ENCODE measurements around the gene MTRF1. TPM values are rescaled to one million over a fixed set of nuclear protein-coding genes. Genes with fewer than 3 reads are reported as not detected.

Gene MTRF1
- total and polyA plus RNA-seq, 12 donors, result 6.6 to 18.7 (median 10.3) TPM

GRCh38 chr13:41291246-41291645 lies 27.9 kb upstream of the MTRF1 start:
- no peak for ATAC-seq
- peaks cover 0 to 41% (median 8%) of the 10 kb centered on the region in 11 donors for H3K9me3 ChIP-seq

GRCh38 chr13:41289463-41289881 lies 26.1 kb upstream of the MTRF1 start:
- DNase-seq, result no peak
- Histone ChIP-seq H3K4me3 (no peak overlapping the region), H3K4me1 (no peaks in the 10 kb centered on the region), H3K9me3 (peaks cover 0 to 27% (median 8%) of the 10 kb centered on the region in 11 donors), H3K36me3 (no peaks in the 10 kb centered on the region), H3K27ac (no peak overlapping the region), H3K27me3 (no peaks in the 10 kb centered on the region)
- intact Hi-C loops (cut with DNase I), result no loop called here
- ATAC-seq, result no peak
- no peak for TF ChIP-seq CTCF (IDR thresholded peaks at IDR 0.05)
- 85 to 91% methylated on average over 10 of the region's 10 CpGs for WGBS, 2 donors

More at GRCh38 chr13:41291246-41291645, 27.9 kb upstream of the MTRF1 start:
- H3K4me1 ChIP-seq, result no peaks in the 10 kb centered on the region
- intact Hi-C loops (cut with DNase I), result no loop called here
- no peak for DNase-seq
- H3K27me3 ChIP-seq, result no peaks in the 10 kb centered on the region
- 92 to 98% methylated on average over 7 of the region's 7 CpGs for WGBS, 2 donors
- no peak overlapping the region for H3K27ac ChIP-seq
- no peak for TF ChIP-seq CTCF (IDR thresholded peaks at IDR 0.05)
- no peaks in the 10 kb centered on the region for H3K36me3 ChIP-seq
- H3K4me3 ChIP-seq, result no peak overlapping the region

GRCh38 chr13:41286370-41286769 lies 23.0 kb upstream of the MTRF1 start:
- ATAC-seq (no peak), DNase-seq (no peak)
- no peaks in the 10 kb centered on the region for H3K36me3 ChIP-seq
- intact Hi-C loops (cut with DNase I), result no loop called here
- TF ChIP-seq CTCF (IDR thresholded peaks at IDR 0.05), result no peak
- H3K27ac ChIP-seq, result no peak overlapping the region
- H3K4me3 ChIP-seq, result no peak overlapping the region
- H3K4me1 ChIP-seq, result no peaks in the 10 kb centered on the region
- H3K9me3 ChIP-seq, result no peaks in the 10 kb centered on the region
- 89 to 90% methylated on average over 5 of the region's 5 CpGs for WGBS, 2 donors
- no peaks in the 10 kb centered on the region for H3K27me3 ChIP-seq

GRCh38 chr13:41284512-41285288 lies 21.3 kb upstream of the MTRF1 start:
- no peak for ATAC-seq
- no peak overlapping the region for H3K27ac ChIP-seq

More at GRCh38 chr13:41284512-41285288, 21.3 kb upstream of the MTRF1 start:
- Histone ChIP-seq H3K36me3 (no peaks in the 10 kb centered on the region), H3K4me1 (no peaks in the 10 kb centered on the region), H3K27me3 (no peaks in the 10 kb centered on the region), H3K9me3 (no peaks in the 10 kb centered on the region), H3K4me3 (no peak overlapping the region)
- no peak for TF ChIP-seq CTCF (IDR thresholded peaks at IDR 0.05)
- DNase-seq, result no peak
- 90 to 94% methylated on average over 13 of the region's 13 CpGs for WGBS, 2 donors
- intact Hi-C loops (cut with DNase I), result no loop called here
